Transverse colon (tissue), 4 donors: Measurements from ENCODE around the gene TSPAN9. TPM values are rescaled to one million over a fixed set of nuclear protein-coding genes. Genes with fewer than 3 reads are reported as not detected.

Source experiments
- DNase-seq: peaks from one replicate; pipeline ENCODE4 v3.0.0-alpha.2; 2019
- H3K27ac ChIP-seq, 4 donors: fragments of 200-600 bp; sonication (generic); 2 replicates each; pipeline ENCODE4 v1.5.1; 2016 to 2018; ENCODE audit warnings: inconsistent platforms in 4 of 4
- H3K27me3 ChIP-seq: fragments of 200-600 bp; sonication (generic); 2 replicates; pipeline ENCODE4 v1.5.1; 2017; ENCODE audit warnings: inconsistent platforms
- H3K36me3 ChIP-seq, 4 donors: fragments of 200-600 bp; sonication (generic); 2 replicates each; pipeline ENCODE4 v1.5.1; 2017 to 2019; ENCODE audit warnings: inconsistent platforms in 4 of 4
- H3K4me1 ChIP-seq, 4 donors: fragments of 200-600 bp; sonication (generic); 2 replicates each; pipeline ENCODE4 v1.5.1; 2017 to 2020; ENCODE audit warnings: inconsistent platforms in 4 of 4
- H3K4me3 ChIP-seq, 4 donors: fragments of 200-600 bp; sonication (generic); 1 replicate in 1 of 4; 2 replicates in 3 of 4; pipeline versions ENCODE4 v1.5.1 to v1.6.1; 2017 to 2019; ENCODE audit warnings: inconsistent platforms in 4 of 4
- H3K9me3 ChIP-seq, 2 donors: fragments of 200-600 bp; sonication (generic); 2 replicates each; pipeline ENCODE4 v1.5.1; 2017 to 2019; ENCODE audit warnings: inconsistent platforms in 2 of 2
- CTCF ChIP-seq, 5 experiments: fragments of 200-600 bp in 3 of 5; fragments of 450-650 bp in 2 of 5; sonication (generic) in 3 of 5; IDR thresholded peaks; 1 replicate in 2 of 5; 2 replicates in 3 of 5; pipeline ENCODE4 v1.5.1; 2016 to 2017; ENCODE audit warnings: antibody characterized with exemption in 5 of 5, inconsistent platforms in 3 of 5, mild to moderate bottlenecking in 2 of 5, moderate library complexity in 1 of 5
- EP300 ChIP-seq: sonication (generic); formaldehyde crosslinking; IDR thresholded peaks from one replicate; pipeline ENCODE4 v1.6.1; 2017; ENCODE audit warnings: antibody characterized with exemption, low read depth
- POLR2A ChIP-seq: fragments of 450-650 bp; IDR thresholded peaks from one replicate; pipeline ENCODE4 v1.6.1; 2016; ENCODE audit warnings: antibody characterized with exemption, mild to moderate bottlenecking, moderate library complexity
- POLR2AphosphoS5 ChIP-seq, 3 donors: sonication (generic); formaldehyde crosslinking; IDR thresholded peaks; one replicate each; pipeline ENCODE4 v1.6.1; 2016; ENCODE audit warnings: antibody characterized with exemption in 3 of 3
- WGBS, 2 donors: methylation state at CpG; one replicate each; pipeline ENCODE4 v1.1.5; 2018; ENCODE audit warnings: low coverage in 1 of 2; 5-methylcytosine and 5-hydroxymethylcytosine counted together
- in situ Hi-C, 4 donors: fragments of 200-750 bp; cut with MboI; loops; one replicate each; pipeline versions ENCODE4 v1.15.0 to v1.15.1; 2017; ENCODE audit warnings: low sequenced_read_pairs in 3 of 4, low pct_ligation_motif_present in 1 of 4, low pct_unique_long_range_greater_than_20kb in 1 of 4
- intact Hi-C: fragments of 100-400 bp; cut with DNase I; formaldehyde crosslinking; loops from one replicate; pipeline ENCODE4 v1.15.1; 2023; ENCODE audit warnings: low total_unique reads
- total RNA-seq, 4 donors: library from RNA; depleted of rRNA; stranded (reverse); fragments of >200 nt; gene quantifications; one replicate each; pipeline ENCODE4 v1.1.0, GENCODE V29; 2016

The TSPAN9 gene
- total RNA-seq, 4 donors from 2014 or later, result 4.2 to 9.3 (median 6.1) TPM

GRCh38 chr12:3042394-3042793 lies 34.8 kb upstream of the TSPAN9 start:
- intact Hi-C loops (loop anchor here (5.0 kb wide), 1 partner anchor 185 kb away; the partner anchor contains the start of gene TEX52), in situ Hi-C loops (loop anchor here (25.0 kb wide), 1 partner anchor 180 kb away; the partner anchor contains the start of gene TEX52 (in 4 of the 4))
- no peak overlapping the region for H3K27ac ChIP-seq
- no peaks in the 10 kb centered on the region for H3K9me3 ChIP-seq
- no peak for DNase-seq
- H3K4me1 ChIP-seq, result no peaks in the 10 kb centered on the region
- TF ChIP-seq CTCF (IDR thresholded peaks at IDR 0.05) (no peak), EP300 (no peak), POLR2A (no peak), POLR2AphosphoS5 (IDR thresholded peaks at IDR 0.05) (no peak)
- no peak overlapping the region for H3K4me3 ChIP-seq
- no peaks in the 10 kb centered on the region for H3K27me3 ChIP-seq
- no peaks in the 10 kb centered on the region for H3K36me3 ChIP-seq
- 62% methylated on average over 8 of the region's 8 CpGs; no CpG with 5 or more reads in 1 of the 2 donors for WGBS, 2 donors

GRCh38 chr12:3042826-3043225 lies 34.4 kb upstream of the TSPAN9 start:
- in situ Hi-C loops, result loop anchor here (25.0 kb wide), 1 partner anchor 181 kb away; the partner anchor contains the start of gene TEX52 (in 4 of the 4)
- TF ChIP-seq CTCF (IDR thresholded peaks at IDR 0.05) (no peak), POLR2A (no peak), POLR2AphosphoS5 (IDR thresholded peaks at IDR 0.05) (no peak), EP300 (no peak)
- no peak overlapping the region for H3K27ac ChIP-seq
- H3K4me3 ChIP-seq, result no peak overlapping the region
- H3K4me1 ChIP-seq, result no peaks in the 10 kb centered on the region
- DNase-seq, result no peak
- H3K36me3 ChIP-seq, result no peaks in the 10 kb centered on the region
- H3K9me3 ChIP-seq, result no peaks in the 10 kb centered on the region
- no peaks in the 10 kb centered on the region for H3K27me3 ChIP-seq
- WGBS, 2 donors, result 72 to 80% methylated on average over 1 to 4 of the region's 4 CpGs
- intact Hi-C loops, result loop anchor here (5.0 kb wide), 1 partner anchor 186 kb away; the partner anchor contains the start of gene TEX52

DNA sequence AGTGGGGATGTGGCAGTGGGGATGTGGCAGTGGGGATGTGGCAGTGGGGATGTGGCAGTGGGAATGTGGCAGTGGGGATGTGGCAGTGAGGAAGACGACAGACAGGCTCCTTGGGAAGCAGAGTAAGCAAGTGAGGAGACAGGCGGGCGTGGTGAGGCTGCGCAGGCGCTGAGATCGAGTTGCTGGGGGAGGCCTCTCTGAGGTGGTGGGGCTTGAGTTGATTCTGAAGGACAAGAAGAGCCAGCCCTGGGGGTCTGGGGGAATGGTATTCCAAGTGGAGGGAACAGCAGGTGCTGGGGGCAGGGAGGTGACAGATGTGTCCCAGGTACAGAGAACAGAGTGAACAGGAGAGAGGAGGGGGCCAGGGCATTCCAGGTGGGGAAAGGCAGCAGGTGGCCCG lies 33.8 kb upstream of the TSPAN9 start:
- Histone ChIP-seq H3K4me1 (no peaks in the 10 kb centered on the region), H3K27ac (no peak overlapping the region), H3K9me3 (no peaks in the 10 kb centered on the region), H3K4me3 (no peak overlapping the region), H3K27me3 (no peaks in the 10 kb centered on the region), H3K36me3 (no peaks in the 10 kb centered on the region)
- DNase-seq, result no peak
- TF ChIP-seq CTCF (IDR thresholded peaks at IDR 0.05), result no peak
- no peak for TF ChIP-seq POLR2AphosphoS5 (IDR thresholded peaks at IDR 0.05)
- TF ChIP-seq POLR2A, result no peak
- no peak for TF ChIP-seq EP300
- intact Hi-C loops (loop anchor here (5.0 kb wide), 1 partner anchor 186 kb away; the partner anchor contains the start of gene TEX52), in situ Hi-C loops (loop anchor here (25.0 kb wide), 1 partner anchor 181 kb away; the partner anchor contains the start of gene TEX52 (in 4 of the 4))
- WGBS, 2 donors, result 92% methylated on average over 7 of the region's 7 CpGs; no CpG with 5 or more reads in 1 of the 2 donors

DNA sequence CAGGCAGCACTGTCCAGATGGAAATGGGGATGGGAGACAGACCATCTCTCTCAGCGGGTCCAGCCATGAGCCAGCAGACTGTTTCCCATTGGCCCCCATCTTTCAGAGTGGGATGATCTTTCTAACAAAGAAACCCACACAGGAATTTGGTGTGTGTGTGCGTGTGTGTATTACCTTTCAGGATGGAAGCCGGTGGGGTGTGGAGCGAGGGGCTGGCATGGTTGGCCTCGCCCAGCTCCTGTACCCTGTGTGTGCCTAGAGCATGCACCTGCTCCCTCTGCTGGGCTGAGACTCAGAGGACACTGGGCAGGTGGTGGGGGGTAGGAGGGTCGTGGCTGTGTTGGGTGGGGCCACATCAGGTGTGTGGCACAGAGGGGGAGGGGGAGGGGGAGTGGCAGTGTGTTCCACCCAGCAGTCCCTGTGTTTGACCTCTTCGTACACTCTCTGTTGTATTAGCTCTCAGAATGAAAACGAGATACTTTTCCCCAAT lies 33.0 kb upstream of the TSPAN9 start:
- no peaks in the 10 kb centered on the region for H3K27me3 ChIP-seq
- 0 to 78% methylated on average over 1 to 8 of the region's 8 CpGs for WGBS, 2 donors
- TF ChIP-seq POLR2A (no peak), CTCF (IDR thresholded peaks at IDR 0.05) (no peak), POLR2AphosphoS5 (IDR thresholded peaks at IDR 0.05) (no peak), EP300 (no peak)
- H3K4me3 ChIP-seq, result no peak overlapping the region
- in situ Hi-C loops (loop anchor here (25.0 kb wide), 1 partner anchor 182 kb away; the partner anchor contains the start of gene TEX52 (in 4 of the 4)), intact Hi-C loops (loop anchor here (5.0 kb wide), 1 partner anchor 187 kb away; the partner anchor contains the start of gene TEX52)
- H3K4me1 ChIP-seq, result no peaks in the 10 kb centered on the region
- no peaks in the 10 kb centered on the region for H3K36me3 ChIP-seq
- DNase-seq, result no peak
- H3K27ac ChIP-seq, result no peak overlapping the region
- H3K9me3 ChIP-seq, result no peaks in the 10 kb centered on the region
